ENCODE measurements around the gene MCF2L2. TPM values are rescaled to one million over a fixed set of nuclear protein-coding genes. Genes with fewer than 3 reads are reported as not detected.

The MCF2L2 gene
- total and polyA plus RNA-seq, 9 of the 15 experiments (the other 6 are each of a cell fraction or from before 2014, with no cell fraction given), result 0.56 to 4.2 (median 3.0) TPM

- Histone ChIP-seq H3K9me3 (replicated peaks; ENCODE audit: control insufficient read depth, insufficient read depth, low read depth, low read length) (no peaks in the 10 kb centered on the region), H3K36me3 (ENCODE audit: control insufficient read depth, insufficient read depth, low read length) (peaks cover 29% of the 10 kb centered on the region; the same call in 2 of the 3 replicates), H3K27ac (ENCODE audit: extremely low read depth, low read depth, low read length) (peak overlapping the region; percentile 83), H4K20me1 (replicated peaks; ENCODE audit: control insufficient read depth, insufficient read depth, low read length) (no peaks in the 10 kb centered on the region), H3K4me3 (peak overlapping the region; percentile 52), H3K27me3 (ENCODE audit: control insufficient read depth in 2 of 2, insufficient read depth in 2 of 2, low read length in 2 of 2) (no peaks in the 10 kb centered on the region), H3K9me1 (ENCODE audit: control insufficient read depth, insufficient read depth, low read length) (no peaks in the 10 kb centered on the region), H3K9ac (ENCODE audit: insufficient read depth in 1 of 2, low read depth in 2 of 2, low read length in 2 of 2) (peak overlapping the region; percentile 3 to 73; a peak in 3 of 4 replicates), H3K4me2 (ENCODE audit: insufficient read depth, low read length) (peak overlapping the region; percentile 86), H2AFZ (ENCODE audit: low read depth, low read length) (0 out of 2 replicates have a peak overlapping the region, but pooled peaks have one; percentile 91), H3K4me1 (replicated peaks in 1 of 2; ENCODE audit: control insufficient read depth in 2 of 2, insufficient read depth in 2 of 2, low read length in 2 of 2) (peaks cover 15 to 18% of the 10 kb centered on the region in 2 experiments; a peak in 4 of 5 replicates), H3K79me2 (ENCODE audit: control insufficient read depth, insufficient read depth, low read length) (peaks cover 65% of the 10 kb centered on the region)
- POLR2A ChIA-PET, result interaction anchor here (0.8 to 1.5 kb wide), 3 partner anchors 21 to 128 kb away, joined by 3 read pairs; no protein-coding TSS in a partner anchor
- intact Hi-C loops (cut with micrococcal nuclease) (loop anchor here (2.0 to 10.0 kb wide), 2 partner anchors 99 to 127 kb away; no protein-coding TSS in a partner anchor), in situ Hi-C loops (cut with MboI) (no loop called here)
- DNase-seq (ENCODE audit: extremely low read depth in 1 of 4, low spot score in 3 of 4), result peak; percentile 37 to 91 (median 57)
- WGBS (ENCODE audit: insufficient coverage, low coverage, missing lambda C conversion rate), result 0% methylated on average over 4 of the region's 4 CpGs
- BruUV-seq (replicated peaks), result TSS peak; percentile 50
- FAIRE-seq, result peak; percentile 99
- peak; percentile 85 for ATAC-seq
- CTCF ChIA-PET (ENCODE audit: low intra/inter-chr PET ratio), result no interaction called here
- TF ChIP-seq ID3 (CRISPR knock-in tag; IDR thresholded peaks at IDR 0.05) (no peak), ID3 (tag; IDR thresholded peaks at IDR 0.05) (no peak), SMAD3 (CRISPR knock-in tag; conservative IDR thresholded peaks at IDR 0.05) (no peak), PKNOX1 (IDR thresholded peaks at IDR 0.05) (0 out of 2 replicates have a peak, but pooled peaks have one; percentile 7), E2F5 (CRISPR knock-in tag; IDR thresholded peaks at IDR 0.05) (no peak), ZNF174 (CRISPR knock-in tag; IDR thresholded peaks at IDR 0.05) (no peak), MAFG (tag; conservative IDR thresholded peaks at IDR 0.05) (no peak), HES1 (IDR thresholded peaks at IDR 0.05; ENCODE audit: low read depth) (no peak), TFAP4 (CRISPR knock-in tag; IDR thresholded peaks at IDR 0.05; ENCODE audit: borderline replicate concordance) (peak; percentile 68; the same call in 1 of the 2 replicates), ZEB2 (IDR thresholded peaks at IDR 0.05) (peak; percentile 39; the same call in 1 of the 2 replicates), PHTF2 (CRISPR knock-in tag; IDR thresholded peaks at IDR 0.05) (no peak), CTBP1 (IDR thresholded peaks at IDR 0.05; ENCODE audit: borderline replicate concordance) (peak; percentile 72), ZNF24 (IDR thresholded peaks at IDR 0.05) (no peak; the same call in 1 of the 2 replicates), ZMIZ1 (IDR thresholded peaks at IDR 0.05; ENCODE audit: low read depth in 2 of 2, low read length in 2 of 2) (no peak), HDAC1 (IDR thresholded peaks at IDR 0.05) (peak in 1 of 2 experiments; percentile 46; a peak in 1 of 4 replicates)
Observed at GRCh38 chr3:183255348-183255730, 173.1 kb downstream of the MCF2L2 start.
